Mesendoderm (in vitro differentiated cells): ENCODE measurements around the gene CAMTA1.

Experiments
- DNase-seq: peaks from one replicate; pipeline ENCODE4 v3.0.0; 2013
- H2AK5ac ChIP-seq: 2 replicates; pipeline ENCODE4 v1.6.1; 2013; ENCODE audit warnings: low read length, inconsistent platforms
- H2BK120ac ChIP-seq: 2 replicates; pipeline ENCODE4 v1.6.1; 2013; ENCODE audit warnings: low read depth, mild to moderate bottlenecking, low read length, moderate library complexity, mixed read lengths
- H2BK15ac ChIP-seq: replicated peaks from 2 replicates; pipeline ENCODE4 v1.6.1; 2013; ENCODE audit warnings: low read depth, mild to moderate bottlenecking, moderate library complexity
- H2BK5ac ChIP-seq: 2 replicates; pipeline ENCODE4 v1.6.1; 2013; ENCODE audit warnings: low read length, inconsistent platforms
- H3K18ac ChIP-seq: 2 replicates; pipeline ENCODE4 v1.6.1; 2013; ENCODE audit warnings: mild to moderate bottlenecking, low read length, mixed read lengths
- H3K23ac ChIP-seq: one replicate; pipeline ENCODE4 v1.6.1; 2013; ENCODE audit warnings: low read length
- H3K27ac ChIP-seq: 2 replicates; pipeline ENCODE4 v1.5.1; 2013; ENCODE audit warnings: low read depth, mild to moderate bottlenecking, inconsistent platforms, low read length, moderate library complexity
- H3K27me3 ChIP-seq: 2 replicates; pipeline ENCODE4 v1.6.1; 2013; ENCODE audit warnings: low read length, control low read depth, mild to moderate bottlenecking, inconsistent platforms; ENCODE audit not compliant: insufficient read depth, poor library complexity
- H3K36me3 ChIP-seq: 2 replicates; pipeline ENCODE4 v1.6.1; 2013; ENCODE audit warnings: low read length, inconsistent platforms; ENCODE audit not compliant: control insufficient read depth, insufficient read depth
- H3K4ac ChIP-seq: one replicate; pipeline ENCODE4 v1.6.1; 2013; ENCODE audit warnings: low read depth, mild to moderate bottlenecking, low read length, moderate library complexity
- H3K4me1 ChIP-seq: 2 replicates; pipeline ENCODE4 v1.6.1; 2013; ENCODE audit warnings: low read depth, low read length, inconsistent platforms; ENCODE audit not compliant: control insufficient read depth
- H3K4me2 ChIP-seq: 2 replicates; pipeline ENCODE4 v1.6.1; 2013; ENCODE audit warnings: low read length
- H3K4me3 ChIP-seq: 2 replicates; pipeline ENCODE4 v1.5.1; 2013; ENCODE audit warnings: mild to moderate bottlenecking, low read length
- H3K56ac ChIP-seq: one replicate; pipeline ENCODE4 v1.6.1; 2013; ENCODE audit warnings: low read length
- H3K79me1 ChIP-seq: 2 replicates; pipeline ENCODE4 v1.6.1; 2013; ENCODE audit warnings: low read length, inconsistent platforms
- H3K79me2 ChIP-seq: 2 replicates; pipeline ENCODE4 v1.6.1; 2013; ENCODE audit warnings: mild to moderate bottlenecking, low read length; ENCODE audit not compliant: control insufficient read depth, insufficient read depth
- H3K9ac ChIP-seq: 2 replicates; pipeline ENCODE4 v1.6.1; 2013; ENCODE audit warnings: low read length, inconsistent platforms
- H4K5ac ChIP-seq: one replicate; pipeline ENCODE4 v1.6.1; 2013; ENCODE audit warnings: low read length
- H4K8ac ChIP-seq: one replicate; pipeline ENCODE4 v1.6.1; 2013; ENCODE audit warnings: low read depth, mild to moderate bottlenecking, control low read depth, low read length, moderate library complexity
- WGBS: extraction: QIAGEN DNeasy Blood & Tissue Kit; methylation state at CpG from one replicate; pipeline ENCODE4 v1.1.7; 2013; ENCODE audit warnings: low lambda C conversion rate, missing lambda C conversion rate; ENCODE audit not compliant: insufficient coverage; ENCODE audit errors: extremely low coverage; 5-methylcytosine and 5-hydroxymethylcytosine counted together

The CAMTA1 gene

DNA sequence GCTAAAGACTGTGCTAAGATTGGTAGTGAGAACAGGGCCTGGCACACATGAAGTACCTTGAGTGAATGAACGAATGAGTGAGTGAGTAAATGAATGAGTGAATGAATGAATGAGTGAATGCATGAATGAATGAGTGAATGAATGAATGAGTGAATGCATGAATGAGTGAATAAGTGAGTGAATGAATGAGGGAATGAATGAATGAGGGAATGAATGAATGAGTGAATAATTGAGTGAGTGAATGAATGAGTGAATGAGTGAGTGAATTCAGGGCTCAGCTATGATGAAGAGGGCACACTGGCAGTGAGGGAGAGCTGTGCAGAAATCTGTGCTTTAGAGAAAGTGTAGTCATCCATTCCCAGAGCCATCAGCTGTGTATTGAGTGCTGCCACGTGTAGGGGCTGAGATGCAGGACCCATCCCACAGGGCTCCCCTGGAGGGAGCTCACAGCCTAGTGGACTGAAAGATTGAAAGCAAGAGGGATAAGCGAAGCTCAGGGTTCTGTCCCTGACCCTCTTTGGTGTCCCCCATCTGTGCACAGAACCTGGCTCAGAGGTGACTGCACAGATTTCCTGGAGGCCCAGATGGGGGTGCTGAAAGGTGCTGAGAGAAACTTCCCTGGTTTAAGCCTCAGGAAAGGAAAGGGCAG, 767.9 kb downstream of the CAMTA1 start:
- Histone ChIP-seq H2BK120ac (no peak overlapping the region), H3K56ac (no peak overlapping the region), H3K18ac (no peak overlapping the region), H2BK5ac (no peak overlapping the region), H2BK15ac (no peak overlapping the region), H3K4me2 (no peak overlapping the region), H2AK5ac (no peak overlapping the region), H3K36me3 (no peaks in the 10 kb centered on the region), H3K4me1 (peaks cover 5% of the 10 kb centered on the region), H3K79me1 (no peaks in the 10 kb centered on the region), H3K79me2 (no peaks in the 10 kb centered on the region), H3K9ac (no peak overlapping the region), H3K4ac (no peak overlapping the region), H4K5ac (no peak overlapping the region), H3K4me3 (no peak overlapping the region), H3K27me3 (no peaks in the 10 kb centered on the region), H3K27ac (no peak overlapping the region), H4K8ac (no peak overlapping the region), H3K23ac (no peak overlapping the region)
- DNase-seq, result peak; percentile 59
- WGBS, result no CpG with 5 or more reads among the region's 3 CpGs

GRCh38 chr1:7554385-7555235, 769.4 kb downstream of the CAMTA1 start:
- DNase-seq, result peak; percentile 61

GRCh38 chr1:7555391-7556185, 770.3 kb downstream of the CAMTA1 start:
- no peak overlapping the region for H3K56ac ChIP-seq
- H2AK5ac ChIP-seq, result no peak overlapping the region
- no peak overlapping the region for H3K9ac ChIP-seq
- H3K27me3 ChIP-seq, result no peaks in the 10 kb centered on the region
- H2BK120ac ChIP-seq, result no peak overlapping the region
- no peak overlapping the region for H3K18ac ChIP-seq
- H3K27ac ChIP-seq, result no peak overlapping the region
- H4K5ac ChIP-seq, result no peak overlapping the region
- no peak for DNase-seq
- H3K4ac ChIP-seq, result no peak overlapping the region
- H3K36me3 ChIP-seq, result no peaks in the 10 kb centered on the region
- no peak overlapping the region for H3K4me3 ChIP-seq
- H3K4me1 ChIP-seq, result peaks cover 5% of the 10 kb centered on the region
- H3K79me1 ChIP-seq, result no peaks in the 10 kb centered on the region
- no peak overlapping the region for H4K8ac ChIP-seq
- no CpG with 5 or more reads among the region's 12 CpGs for WGBS
- no peak overlapping the region for H2BK5ac ChIP-seq
- no peaks in the 10 kb centered on the region for H3K79me2 ChIP-seq
- H3K4me2 ChIP-seq, result no peak overlapping the region
- H3K23ac ChIP-seq, result no peak overlapping the region
- H2BK15ac ChIP-seq, result no peak overlapping the region

More at GRCh38 chr1:7554385-7555235, 769.4 kb downstream of the CAMTA1 start:
- H3K4me1 ChIP-seq, result peaks cover 5% of the 10 kb centered on the region
- no peak overlapping the region for H3K4me3 ChIP-seq
- H3K4ac ChIP-seq, result no peak overlapping the region
- no peak overlapping the region for H3K18ac ChIP-seq
- H2BK120ac ChIP-seq, result no peak overlapping the region
- no peak overlapping the region for H3K56ac ChIP-seq
- H4K5ac ChIP-seq, result no peak overlapping the region
- no peak overlapping the region for H3K4me2 ChIP-seq
- no peak overlapping the region for H3K23ac ChIP-seq
- no peak overlapping the region for H3K27ac ChIP-seq
- H3K79me1 ChIP-seq, result no peaks in the 10 kb centered on the region
- no CpG with 5 or more reads among the region's 8 CpGs for WGBS
- H4K8ac ChIP-seq, result no peak overlapping the region
- no peaks in the 10 kb centered on the region for H3K27me3 ChIP-seq
- H2AK5ac ChIP-seq, result no peak overlapping the region
- no peak overlapping the region for H3K9ac ChIP-seq
- H3K36me3 ChIP-seq, result no peaks in the 10 kb centered on the region
- H2BK15ac ChIP-seq, result no peak overlapping the region
- no peaks in the 10 kb centered on the region for H3K79me2 ChIP-seq
- no peak overlapping the region for H2BK5ac ChIP-seq

DNA sequence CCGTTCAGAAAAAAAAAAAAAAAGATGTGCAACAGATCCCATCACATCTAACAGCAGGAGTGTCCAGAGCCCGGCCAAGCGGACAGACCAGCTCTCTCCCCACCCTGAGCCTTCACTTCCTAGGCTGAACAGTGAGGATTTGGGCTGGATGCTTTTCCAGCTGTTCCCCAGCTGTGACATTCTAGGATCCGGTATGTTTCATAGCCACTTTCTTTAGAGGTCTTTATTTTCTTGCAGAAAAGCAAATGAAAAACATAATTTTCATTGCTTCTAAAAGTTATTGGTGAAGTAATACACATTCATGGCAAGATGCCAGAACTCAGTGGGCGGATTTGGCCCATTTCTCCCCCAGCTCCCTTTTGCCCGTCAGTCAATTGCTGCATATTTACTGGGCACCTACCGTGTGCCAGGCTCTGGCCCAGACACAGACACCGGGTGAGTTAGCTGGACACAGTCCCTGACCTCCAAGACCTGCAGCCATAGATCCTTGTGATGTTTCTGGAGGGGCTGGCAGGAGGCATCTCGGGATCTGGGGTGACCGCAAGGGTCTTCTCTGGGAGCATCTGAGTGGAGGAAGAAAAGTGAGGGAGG, 772.1 kb downstream of the CAMTA1 start:
- H2BK120ac ChIP-seq, result no peak overlapping the region
- no peaks in the 10 kb centered on the region for H3K36me3 ChIP-seq
- H2AK5ac ChIP-seq, result no peak overlapping the region
- no peak overlapping the region for H3K18ac ChIP-seq
- H2BK5ac ChIP-seq, result no peak overlapping the region
- no peak overlapping the region for H3K4ac ChIP-seq
- no peaks in the 10 kb centered on the region for H3K79me2 ChIP-seq
- H3K27ac ChIP-seq, result no peak overlapping the region
- H3K56ac ChIP-seq, result no peak overlapping the region
- peaks cover 2% of the 10 kb centered on the region for H3K4me1 ChIP-seq
- no peak overlapping the region for H2BK15ac ChIP-seq
- no peak overlapping the region for H3K9ac ChIP-seq
- no peak overlapping the region for H3K4me2 ChIP-seq
- H4K5ac ChIP-seq, result no peak overlapping the region
- no peaks in the 10 kb centered on the region for H3K27me3 ChIP-seq
- no peak for DNase-seq
- no CpG with 5 or more reads among the region's 10 CpGs for WGBS
- no peak overlapping the region for H3K23ac ChIP-seq
- H3K4me3 ChIP-seq, result no peak overlapping the region
- H4K8ac ChIP-seq, result no peak overlapping the region
- no peaks in the 10 kb centered on the region for H3K79me1 ChIP-seq

- WGBS, result no CpG with 5 or more reads among the region's 16 CpGs
Measured at GRCh38 chr1:7558041-7558461, 772.8 kb downstream of the CAMTA1 start.

More at GRCh38 chr1:7558041-7558461, 772.8 kb downstream of the CAMTA1 start:
- Histone ChIP-seq H3K36me3 (no peaks in the 10 kb centered on the region), H3K18ac (no peak overlapping the region), H2BK120ac (no peak overlapping the region), H3K23ac (no peak overlapping the region), H4K5ac (no peak overlapping the region), H3K79me1 (no peaks in the 10 kb centered on the region), H3K4me2 (no peak overlapping the region), H3K27me3 (no peaks in the 10 kb centered on the region), H2BK15ac (no peak overlapping the region), H2BK5ac (no peak overlapping the region), H3K4ac (no peak overlapping the region), H3K4me3 (no peak overlapping the region), H4K8ac (no peak overlapping the region), H3K56ac (peak overlapping the region; percentile 36), H3K79me2 (no peaks in the 10 kb centered on the region), H2AK5ac (no peak overlapping the region), H3K9ac (no peak overlapping the region), H3K4me1 (peaks cover 2% of the 10 kb centered on the region), H3K27ac (no peak overlapping the region)
- DNase-seq, result peak; percentile 66
